K562 (cell line): ENCODE data around the gene PTPRU. TPM values are rescaled to one million over a fixed set of nuclear protein-coding genes. Genes with fewer than 3 reads are reported as not detected.

Source experiments
- ATAC-seq: fragments of 200-7000 bp; cut with Tn5 transposase; 3 replicates; pipeline ENCODE4 v1.9.1; 2020; ENCODE audit warnings: moderate library complexity
- BruUV-seq: library from RNA; stranded (reverse); fragments of 400-500 nt; replicated peaks from 2 replicates; lab custom pipeline; 2021; lab: Mats Ljungman, UMichigan
- CTCF ChIA-PET: fragments of 300-600 bp; formaldehyde crosslinking; extraction: SDS; loops from one replicate; lab custom pipeline; 2021; ENCODE audit warnings: low intra/inter-chr PET ratio; lab: Yijun Ruan, JAX
- POLR2A ChIA-PET: fragments of 300-600, 350-650 bp; sonication (Branson Sonifier 250); formaldehyde crosslinking; extraction: SDS; loops from one replicate; lab custom pipeline; 2021; ENCODE audit warnings: antibody characterized with exemption, inconsistent platforms; lab: Yijun Ruan, JAX
- DNase-seq, 4 experiments: peaks; one replicate each; pipeline versions ENCODE4 v3.0.0 to v3.0.0-alpha.2; 2011 to 2018; ENCODE audit warnings: low spot score in 3 of 4, mixed read lengths in 3 of 4; ENCODE audit errors: extremely low read depth in 1 of 4
- FAIRE-seq: peaks from 2 replicates; lab custom pipeline; 2011; peaks lifted over from hg19 to GRCh38; lab: Jason Lieb, UNC
- H2AFZ ChIP-seq: 2 replicates; pipeline ENCODE4 v1.6.0; 2011; ENCODE audit warnings: low read depth, low read length, control low read depth, inconsistent platforms
- H3K27ac ChIP-seq: fragments of 200-600 bp; 3 replicates; pipeline ENCODE4 v1.8.0; 2011; ENCODE audit warnings: low read depth, mild to moderate bottlenecking, control low read depth, inconsistent platforms, low read length, moderate library complexity, mixed read lengths; ENCODE audit errors: extremely low read depth
- H3K27me3 ChIP-seq, 2 experiments: fragments of 300-600 bp in 1 of 2; 2 replicates in 1 of 2; 3 replicates in 1 of 2; pipeline versions ENCODE4 v1.6.0 to v1.8.0; 2011; ENCODE audit warnings: inconsistent platforms in 2 of 2, low read length in 2 of 2, mild to moderate bottlenecking in 1 of 2, mixed read lengths in 1 of 2, moderate library complexity in 1 of 2; ENCODE audit not compliant: control insufficient read depth in 2 of 2, insufficient read depth in 2 of 2
- H3K36me3 ChIP-seq: fragments of 300-600 bp; 3 replicates; pipeline ENCODE4 v1.8.0; 2011; ENCODE audit warnings: mild to moderate bottlenecking, low read length, inconsistent platforms; ENCODE audit not compliant: control insufficient read depth, insufficient read depth
- H3K4me1 ChIP-seq, 2 experiments: fragments of 200-600 bp in 1 of 2; replicated peaks in 1 of 2; 2 replicates in 1 of 2; 3 replicates in 1 of 2; pipeline versions ENCODE4 v1.5.1 to v1.8.0; 2011; ENCODE audit warnings: inconsistent platforms in 2 of 2, low read length in 2 of 2, mild to moderate bottlenecking in 1 of 2, mixed read lengths in 1 of 2, moderate library complexity in 1 of 2; ENCODE audit not compliant: control insufficient read depth in 2 of 2, insufficient read depth in 2 of 2
- H3K4me2 ChIP-seq: 2 replicates; pipeline ENCODE4 v1.6.1; 2011; ENCODE audit warnings: low read length, control low read depth, inconsistent platforms, mixed read lengths; ENCODE audit not compliant: insufficient read depth
- H3K4me3 ChIP-seq: fragments of 200-600 bp; sonication (generic), shearing (Covaris generic); 2 replicates; pipeline ENCODE4 v1.5.1; 2016; ENCODE audit warnings: control low read depth, inconsistent platforms
- H3K79me2 ChIP-seq: fragments of 200-600 bp; 3 replicates; pipeline ENCODE4 v1.8.0; 2011; ENCODE audit warnings: low read length, inconsistent platforms; ENCODE audit not compliant: control insufficient read depth, insufficient read depth
- H3K9ac ChIP-seq, 2 experiments: 2 replicates each; pipeline versions ENCODE4 v1.6.0 to v1.6.1; 2011; ENCODE audit warnings: low read depth in 2 of 2, low read length in 2 of 2, control low read depth in 1 of 2, inconsistent platforms in 1 of 2, mild to moderate bottlenecking in 1 of 2, mixed read lengths in 1 of 2; ENCODE audit not compliant: insufficient read depth in 1 of 2
- H3K9me1 ChIP-seq: one replicate; pipeline ENCODE4 v1.6.0; 2011; ENCODE audit warnings: inconsistent platforms, mild to moderate bottlenecking, low read length, moderate library complexity; ENCODE audit not compliant: control insufficient read depth, insufficient read depth
- H3K9me3 ChIP-seq: replicated peaks from 2 replicates; pipeline ENCODE4 v1.5.1; 2011; ENCODE audit warnings: low read depth, low read length, inconsistent platforms; ENCODE audit not compliant: control insufficient read depth, insufficient read depth
- H4K20me1 ChIP-seq: replicated peaks from 2 replicates; pipeline ENCODE4 v1.6.1; 2011; ENCODE audit warnings: low read length, inconsistent platforms, mixed read lengths; ENCODE audit not compliant: control insufficient read depth, insufficient read depth
- GABPB1 ChIP-seq: sonication (generic); formaldehyde crosslinking; IDR thresholded peaks from 2 replicates; pipeline ENCODE4 v1.8.0; 2022; ENCODE audit warnings: mild to moderate bottlenecking, missing genetic modification reagents
- HDAC6 ChIP-seq: IDR thresholded peaks from 2 replicates; pipeline ENCODE4 v1.6.1; 2012; ENCODE audit warnings: low read depth, mild to moderate bottlenecking, control low read depth, inconsistent platforms, low read length, moderate library complexity
- IRF2 ChIP-seq: sonication (generic); formaldehyde crosslinking; IDR thresholded peaks from 2 replicates; pipeline ENCODE4 v1.8.1; 2022; ENCODE audit warnings: mild to moderate bottlenecking, missing genetic modification reagents
- KLF16 ChIP-seq: IDR thresholded peaks from 2 replicates; pipeline ENCODE4 v1.6.1; 2016; ENCODE audit warnings: antibody characterized with exemption
- SNRNP70 ChIP-seq: fragments of 200-400 bp; formaldehyde crosslinking; optimal IDR thresholded peaks from 2 replicates; pipeline ENCODE3; 2017; ENCODE audit warnings: low read depth, low read length
- ZFPM2 ChIP-seq: fragments of 250-450 bp; sonication (Bioruptor Pico); IDR thresholded peaks from 2 replicates; pipeline ENCODE4 v1.5.1; 2022; ENCODE audit warnings: mild to moderate bottlenecking
- ZNF23 ChIP-seq: fragments of 250-450 bp; sonication (Bioruptor Pico); IDR thresholded peaks from 2 replicates; pipeline ENCODE4 v1.4.0; 2020; ENCODE audit warnings: mild to moderate bottlenecking
- ZNF24 ChIP-seq: fragments of 450-650 bp; IDR thresholded peaks from 2 replicates; pipeline ENCODE4 v1.6.1; 2016
- ZNF764 ChIP-seq: fragments of 250-450 bp; sonication (Bioruptor Pico); IDR thresholded peaks from 2 replicates; pipeline ENCODE4 v1.4.0; 2020; ENCODE audit warnings: low read depth, mild to moderate bottlenecking, moderate library complexity
- WGBS: fragments of 100-300 bp; shearing (Covaris generic); methylation state at CpG from one replicate; pipeline ENCODE4 v1.1.6; 2016; ENCODE audit warnings: low coverage, mixed read lengths; ENCODE audit not compliant: insufficient coverage; ENCODE audit errors: missing lambda C conversion rate; 5-methylcytosine and 5-hydroxymethylcytosine counted together
- in situ Hi-C: fragments of 300-500 bp; cut with MboI; formaldehyde crosslinking; loops from 4 replicates; pipeline ENCODE4 v1.15.0; 2018; ENCODE audit warnings: inconsistent platforms, mixed read lengths
- intact Hi-C: fragments of 100-400 bp; cut with micrococcal nuclease; formaldehyde crosslinking; loops from 2 replicates; pipeline ENCODE4 v1.14.2; 2022
- polyA plus RNA-seq, 8 experiments: library from polyadenylated mRNA; depleted of rRNA in 4 of 8; stranded (reverse) in 5 of 8; unstranded in 3 of 8; fragments of >200 nt; fragmentation: Nextera tagmentation in 2 of 8; fragmentation: Illumina TruSeq in 1 of 8; extraction: Ambion mirVana in 2 of 8; extraction: Trizol in 1 of 8; gene quantifications; 2 replicates each; pipeline versions ENCODE4 v1.2.1 to v1.2.3, GENCODE V29; 2011 to 2014; ENCODE audit warnings: inconsistent platforms in 1 of 8, missing spikeins in 1 of 8
- total RNA-seq, 7 experiments: library from RNA; depleted of rRNA in 6 of 7; stranded (reverse); fragments of >200 nt in 6 of 7; fragmentation: Illumina TruSeq in 2 of 7; extraction: Trizol in 2 of 7; gene quantifications; 2 replicates each; pipeline versions ENCODE4 v1.2.1 to v1.2.3, GENCODE V29; 2011 to 2021; ENCODE audit warnings: low replicate concordance in 1 of 7
- TF ChIP-seq, protein P1 (sequence below), 2 experiments: fragments of 200-800 bp in 1 of 2; sonication (Bioruptor generic) in 1 of 2; sonication (generic) in 1 of 2; formaldehyde crosslinking in 1 of 2; IDR thresholded peaks in 1 of 2; conservative IDR thresholded peaks in 1 of 2; 2 replicates each; pipeline versions ENCODE4 v1.5.0 to v1.6.1; 2016 to 2020; ENCODE audit warnings: missing compliant biosample characterization in 1 of 2, missing genetic modification characterization in 1 of 2, missing genetic modification reagents in 1 of 2

The PTPRU gene
- total and polyA plus RNA-seq, 9 of the 15 experiments (the other 6 are each of a cell fraction or from before 2014, with no cell fraction given) = 0.01 to 2.9 (median 1.0) TPM

DNA sequence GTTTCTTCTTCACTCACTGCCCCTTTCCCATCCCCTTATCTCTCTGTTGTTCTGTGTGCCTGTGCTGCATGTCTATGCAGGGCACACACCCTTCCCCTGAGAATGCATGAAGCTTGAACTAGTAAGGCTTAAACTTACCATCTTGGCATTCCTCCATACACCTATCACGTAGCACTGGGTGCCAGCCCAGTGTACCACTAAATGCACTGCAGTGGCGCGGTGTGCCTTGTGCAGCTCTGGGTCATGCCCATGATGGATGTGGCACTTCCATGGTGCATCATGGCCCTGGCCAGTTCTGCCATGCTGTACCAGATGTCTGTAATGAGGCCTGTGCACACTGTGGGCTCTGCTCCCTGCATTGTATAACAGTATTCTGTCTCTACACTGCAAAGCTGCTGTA lies 10.7 kb downstream of the PTPRU start:
- intact Hi-C loops = no loop called here
- ChIA-PET CTCF (no interaction called here), POLR2A (interaction anchor here (1.4 to 1.7 kb wide), 2 partner anchors 8 to 13 kb away, joined by 4 read pairs; no protein-coding TSS in a partner anchor)
- H3K9me1 ChIP-seq = no peaks in the 10 kb centered on the region
- no peak overlapping the region for H3K4me3 ChIP-seq
- BruUV-seq = no TSS peak
- no peak overlapping the region for H2AFZ ChIP-seq
- in situ Hi-C loops = no loop called here
- peaks cover 20 to 53% of the 10 kb centered on the region in 2 experiments; a peak in 4 of 5 replicates for H3K27me3 ChIP-seq
- H3K9me3 ChIP-seq = no peaks in the 10 kb centered on the region
- no peak for TF ChIP-seq ZNF23 (CRISPR knock-in tag)
- TF ChIP-seq KLF16 = no peak
- TF ChIP-seq HDAC6 = no peak
- no peak for TF ChIP-seq GABPB1 (CRISPR knock-in tag)
- TF ChIP-seq, protein P1, sequence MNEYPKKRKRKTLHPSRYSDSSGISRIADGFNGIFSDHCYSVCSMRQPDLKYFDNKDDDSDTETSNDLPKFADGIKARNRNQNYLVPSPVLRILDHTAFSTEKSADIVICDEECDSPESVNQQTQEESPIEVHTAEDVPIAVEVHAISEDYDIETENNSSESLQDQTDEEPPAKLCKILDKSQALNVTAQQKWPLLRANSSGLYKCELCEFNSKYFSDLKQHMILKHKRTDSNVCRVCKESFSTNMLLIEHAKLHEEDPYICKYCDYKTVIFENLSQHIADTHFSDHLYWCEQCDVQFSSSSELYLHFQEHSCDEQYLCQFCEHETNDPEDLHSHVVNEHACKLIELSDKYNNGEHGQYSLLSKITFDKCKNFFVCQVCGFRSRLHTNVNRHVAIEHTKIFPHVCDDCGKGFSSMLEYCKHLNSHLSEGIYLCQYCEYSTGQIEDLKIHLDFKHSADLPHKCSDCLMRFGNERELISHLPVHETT (CRISPR knock-in tag; conservative IDR thresholded peaks at IDR 0.05 in 1 of 2, IDR thresholded peaks at IDR 0.05 in 1 of 2) = no peak
- no peak for TF ChIP-seq ZNF764 (CRISPR knock-in tag)
- no peak for TF ChIP-seq ZNF24
- no peak for TF ChIP-seq ZFPM2 (CRISPR knock-in tag)
- no peak for TF ChIP-seq IRF2 (CRISPR knock-in tag)
- TF ChIP-seq SNRNP70 = no peak
- H3K79me2 ChIP-seq = no peaks in the 10 kb centered on the region
- H3K27ac ChIP-seq = no peak overlapping the region
- peaks cover 27% of the 10 kb centered on the region for H4K20me1 ChIP-seq
- 0% methylated on average over 3 of the region's 3 CpGs for WGBS
- DNase-seq (no peak), FAIRE-seq (no peak), ATAC-seq (no peak)
- H3K4me2 ChIP-seq = no peak overlapping the region
- peaks cover 4 to 10% of the 10 kb centered on the region in 2 experiments; a peak in 3 of 5 replicates for H3K4me1 ChIP-seq
- H3K9ac ChIP-seq = no peak overlapping the region
- H3K36me3 ChIP-seq = no peaks in the 10 kb centered on the region
